ENCODE measurements around the gene RFPL2. TPM values are rescaled to one million over a fixed set of nuclear protein-coding genes. Genes with fewer than 3 reads are reported as not detected.

Gene RFPL2
- polyA plus RNA-seq, 3 donors, result 0.36 to 1.3 (median 0.94) TPM

DNA sequence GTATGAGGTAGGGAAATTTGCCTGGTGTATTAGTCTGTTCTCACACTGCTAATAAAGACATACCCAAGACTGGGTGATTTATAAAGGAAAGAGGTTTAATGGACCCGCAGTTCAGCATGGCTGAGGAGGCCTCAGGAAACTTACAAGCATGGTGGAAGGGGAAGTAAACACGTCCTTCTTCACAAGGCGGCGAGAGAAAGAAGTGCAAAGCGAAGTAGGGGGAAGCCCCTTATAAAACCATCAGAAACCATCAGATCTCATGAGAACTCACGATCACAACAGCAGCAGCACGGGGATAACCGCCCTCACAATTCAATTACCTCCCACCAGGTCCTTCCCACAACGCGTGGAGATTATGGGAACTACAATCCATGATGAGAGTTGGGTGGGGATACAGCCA, 12.0 kb upstream of the RFPL2 start:
- WGBS (ENCODE audit: insufficient coverage), result no CpG with 5 or more reads among the region's 10 CpGs
- no peaks in the 10 kb centered on the region for H3K36me3 ChIP-seq (replicated peaks in 1 of 2; ENCODE audit: control insufficient read depth in 1 of 2, insufficient read depth in 2 of 2, low read length in 2 of 2)
- intact Hi-C loops (cut with micrococcal nuclease), result loop anchor here (5.0 to 10.0 kb wide), 2 partner anchors 72 to 75 kb away; no protein-coding TSS in a partner anchor
- H3K79me2 ChIP-seq (ENCODE audit: insufficient read depth, low read length), result no peaks in the 10 kb centered on the region
- Mint-ChIP-seq H3K27me3 (ENCODE audit: low read depth in 3 of 3) (no peaks in the 10 kb centered on the region), H3K27ac (peak overlapping the region in 6 of 7 donors; percentile 1 to 98 (median 78)), H3K36me3 (peaks cover 0 to 4% of the 10 kb centered on the region in 2 donors), H3K4me1 (peaks cover 40% of the 10 kb centered on the region), H3K9me3 (peaks cover 3 to 10% (median 7%) of the 10 kb centered on the region in 7 donors), H3K4me3 (no peak overlapping the region)
- no peak overlapping the region for H3K4me3 ChIP-seq (replicated peaks in 1 of 3; ENCODE audit: low read depth in 2 of 3, low read length in 3 of 3)
- no peaks in the 10 kb centered on the region for H3K27me3 ChIP-seq (ENCODE audit: control insufficient read depth in 2 of 2, insufficient read depth in 2 of 2, low read length in 2 of 2)
- TF ChIP-seq, protein P1, sequence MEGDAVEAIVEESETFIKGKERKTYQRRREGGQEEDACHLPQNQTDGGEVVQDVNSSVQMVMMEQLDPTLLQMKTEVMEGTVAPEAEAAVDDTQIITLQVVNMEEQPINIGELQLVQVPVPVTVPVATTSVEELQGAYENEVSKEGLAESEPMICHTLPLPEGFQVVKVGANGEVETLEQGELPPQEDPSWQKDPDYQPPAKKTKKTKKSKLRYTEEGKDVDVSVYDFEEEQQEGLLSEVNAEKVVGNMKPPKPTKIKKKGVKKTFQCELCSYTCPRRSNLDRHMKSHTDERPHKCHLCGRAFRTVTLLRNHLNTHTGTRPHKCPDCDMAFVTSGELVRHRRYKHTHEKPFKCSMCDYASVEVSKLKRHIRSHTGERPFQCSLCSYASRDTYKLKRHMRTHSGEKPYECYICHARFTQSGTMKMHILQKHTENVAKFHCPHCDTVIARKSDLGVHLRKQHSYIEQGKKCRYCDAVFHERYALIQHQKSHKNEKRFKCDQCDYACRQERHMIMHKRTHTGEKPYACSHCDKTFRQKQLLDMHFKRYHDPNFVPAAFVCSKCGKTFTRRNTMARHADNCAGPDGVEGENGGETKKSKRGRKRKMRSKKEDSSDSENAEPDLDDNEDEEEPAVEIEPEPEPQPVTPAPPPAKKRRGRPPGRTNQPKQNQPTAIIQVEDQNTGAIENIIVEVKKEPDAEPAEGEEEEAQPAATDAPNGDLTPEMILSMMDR (IDR thresholded peaks at IDR 0.05), result no peak
- H4K20me1 ChIP-seq (ENCODE audit: insufficient read depth, low read length), result no peaks in the 10 kb centered on the region
- peak in 2 of 3 donors; percentile 43 to 52 for DNase-seq
- H3K9me3 ChIP-seq (replicated peaks in 1 of 2; ENCODE audit: control insufficient read depth in 1 of 2, insufficient read depth in 1 of 2, low read length in 2 of 2), result peaks cover 4% of the 10 kb centered on the region in 2 donors
- H3K9ac ChIP-seq (ENCODE audit: insufficient read depth, low read length, poor library complexity, severe bottlenecking), result no peak overlapping the region
- peak overlapping the region in 1 of 2 donors; percentile 93 for H3K27ac ChIP-seq (ENCODE audit: low read depth in 1 of 2, low read length in 2 of 2)
- no peak overlapping the region for H3K4me2 ChIP-seq (replicated peaks; ENCODE audit: extremely low read depth, low read length, poor library complexity, severe bottlenecking)
- peak overlapping the region; percentile 6 for H2AFZ ChIP-seq (ENCODE audit: insufficient read depth, low read depth, low read length, poor library complexity, severe bottlenecking)
- peaks cover 28 to 42% of the 10 kb centered on the region in 2 donors for H3K4me1 ChIP-seq (ENCODE audit: control insufficient read depth in 1 of 2, insufficient read depth in 2 of 2, low read length in 2 of 2)

DNA sequence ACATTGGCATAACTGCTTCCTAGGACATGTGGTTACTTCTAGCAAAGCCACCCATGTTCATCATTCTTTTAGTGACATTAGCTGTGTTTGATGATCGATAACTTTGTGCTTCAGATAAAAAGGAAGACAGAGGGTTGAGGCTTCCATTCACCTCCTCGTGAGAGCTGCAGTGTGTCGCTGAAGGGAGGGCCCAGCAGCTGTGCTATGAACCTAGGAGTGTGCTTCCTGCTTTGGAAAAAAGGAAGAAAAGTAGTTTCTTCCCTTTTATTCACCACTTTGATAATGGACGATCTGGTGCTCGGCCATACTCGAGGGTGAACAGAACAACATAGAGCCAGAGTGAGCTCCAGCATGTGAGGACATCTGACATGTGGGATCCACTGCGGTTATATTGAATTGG, 6.1 kb upstream of the RFPL2 start:
- no CpG with 5 or more reads among the region's 7 CpGs for WGBS (ENCODE audit: insufficient coverage)
- intact Hi-C loops (cut with micrococcal nuclease), result loop anchor here in 1 of 2 donors (10.0 kb wide), 1 partner anchor 66 kb away; no protein-coding TSS in a partner anchor

More for the DNA sequence above, 6.1 kb upstream of the RFPL2 start:
- Histone ChIP-seq H3K79me2 (ENCODE audit: insufficient read depth, low read length) (no peaks in the 10 kb centered on the region), H2AFZ (ENCODE audit: insufficient read depth, low read depth, low read length, poor library complexity, severe bottlenecking) (peak overlapping the region; percentile 62), H3K9me3 (replicated peaks in 1 of 2; ENCODE audit: control insufficient read depth in 1 of 2, insufficient read depth in 1 of 2, low read length in 2 of 2) (no peaks in the 10 kb centered on the region), H3K4me1 (ENCODE audit: control insufficient read depth in 1 of 2, insufficient read depth in 2 of 2, low read length in 2 of 2) (peaks cover 26 to 37% of the 10 kb centered on the region in 2 donors), H3K36me3 (replicated peaks in 1 of 2; ENCODE audit: control insufficient read depth in 1 of 2, insufficient read depth in 2 of 2, low read length in 2 of 2) (no peaks in the 10 kb centered on the region), H3K9ac (ENCODE audit: insufficient read depth, low read length, poor library complexity, severe bottlenecking) (no peak overlapping the region), H3K27me3 (ENCODE audit: control insufficient read depth in 2 of 2, insufficient read depth in 2 of 2, low read length in 2 of 2) (no peaks in the 10 kb centered on the region), H3K27ac (ENCODE audit: low read depth in 1 of 2, low read length in 2 of 2) (peak overlapping the region; percentile 36 to 71), H4K20me1 (ENCODE audit: insufficient read depth, low read length) (no peaks in the 10 kb centered on the region), H3K4me2 (replicated peaks; ENCODE audit: extremely low read depth, low read length, poor library complexity, severe bottlenecking) (no peak overlapping the region), H3K4me3 (replicated peaks in 1 of 3; ENCODE audit: low read depth in 2 of 3, low read length in 3 of 3) (no peak overlapping the region)
- H3K36me3 Mint-ChIP-seq, result peaks cover 0 to 2% of the 10 kb centered on the region in 2 donors
- peaks cover 36% of the 10 kb centered on the region for H3K4me1 Mint-ChIP-seq
- peak; percentile 23 to 43 (median 41) for DNase-seq
- peak overlapping the region in 1 of 2 donors; percentile 26 for H3K4me3 Mint-ChIP-seq
- peaks cover 0 to 2% (median 0%) of the 10 kb centered on the region in 3 donors for H3K27me3 Mint-ChIP-seq (ENCODE audit: low read depth in 3 of 3)
- TF ChIP-seq, protein P1 (IDR thresholded peaks at IDR 0.05), result no peak
- H3K9me3 Mint-ChIP-seq, result peaks cover 0 to 7% (median 0%) of the 10 kb centered on the region in 7 donors
- peak overlapping the region in 6 of 7 donors; percentile 4 to 80 (median 58) for H3K27ac Mint-ChIP-seq

All from CD14-positive monocyte (primary cell).